ENCODE measurements around the gene CATSPER1.

CATSPER1 gene

GRCh38 chr11:65967329-65967934, 58.8 kb downstream of the CATSPER1 start:
- no peak for DNase-seq (ENCODE audit: low read depth)
- TF ChIP-seq CTCF (IDR thresholded peaks at IDR 0.05; ENCODE audit: low read depth, low read length, missing control alignments), result no peak
- H3K4me3 ChIP-seq (ENCODE audit: low read depth, low read length), result no peak overlapping the region
